Mammary epithelial cell (primary cell): Measurements from ENCODE around the gene SMARCB1.

Experiments used
- EZH2 ChIP-seq: IDR thresholded peaks from 2 replicates; pipeline ENCODE4 v1.6.1; 2012; ENCODE audit warnings: low read length, inconsistent platforms, borderline replicate concordance
- TF ChIP-seq, protein P1 (sequence below), 2 donors: IDR thresholded peaks in 1 of 2; conservative IDR thresholded peaks in 1 of 2; 2 replicates each; pipeline ENCODE4 v1.5.1; 2011 to 2012; ENCODE audit warnings: inconsistent platforms in 2 of 2, low read length in 2 of 2, mild to moderate bottlenecking in 2 of 2, control low read depth in 1 of 2, low read depth in 1 of 2; ENCODE audit not compliant: insufficient read depth in 1 of 2; ENCODE audit errors: extremely low read depth in 1 of 2

DNA sequence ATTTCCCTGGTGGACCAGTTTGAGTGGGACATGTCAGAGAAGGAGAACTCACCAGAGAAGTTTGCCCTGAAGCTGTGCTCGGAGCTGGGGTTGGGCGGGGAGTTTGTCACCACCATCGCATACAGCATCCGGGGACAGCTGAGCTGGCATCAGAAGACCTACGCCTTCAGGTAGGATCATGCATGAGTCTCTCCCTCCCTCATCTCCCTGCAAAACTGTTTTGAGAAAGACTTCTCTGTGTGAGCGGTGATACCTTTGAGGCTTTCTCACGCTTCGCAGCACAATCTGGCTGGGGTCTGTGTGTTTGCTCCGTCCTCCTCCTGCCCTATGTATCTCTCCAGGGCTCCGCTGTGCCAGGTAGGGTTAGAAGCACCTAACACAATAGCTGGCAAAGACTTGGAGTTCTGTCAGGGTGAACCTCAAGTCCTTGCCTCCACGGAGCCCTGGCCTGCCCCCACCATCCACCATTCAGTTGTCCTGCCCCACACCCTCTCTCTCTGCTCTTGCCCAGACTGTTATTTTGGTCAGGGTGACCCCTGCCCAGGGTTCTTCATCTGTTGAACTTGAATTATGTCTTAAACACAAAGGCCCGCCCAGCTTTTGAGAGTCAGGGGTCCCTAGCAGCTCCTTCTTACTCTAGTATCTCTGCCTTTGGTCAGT is 38.6 kb downstream of the SMARCB1 start:
- TF ChIP-seq, protein P1, sequence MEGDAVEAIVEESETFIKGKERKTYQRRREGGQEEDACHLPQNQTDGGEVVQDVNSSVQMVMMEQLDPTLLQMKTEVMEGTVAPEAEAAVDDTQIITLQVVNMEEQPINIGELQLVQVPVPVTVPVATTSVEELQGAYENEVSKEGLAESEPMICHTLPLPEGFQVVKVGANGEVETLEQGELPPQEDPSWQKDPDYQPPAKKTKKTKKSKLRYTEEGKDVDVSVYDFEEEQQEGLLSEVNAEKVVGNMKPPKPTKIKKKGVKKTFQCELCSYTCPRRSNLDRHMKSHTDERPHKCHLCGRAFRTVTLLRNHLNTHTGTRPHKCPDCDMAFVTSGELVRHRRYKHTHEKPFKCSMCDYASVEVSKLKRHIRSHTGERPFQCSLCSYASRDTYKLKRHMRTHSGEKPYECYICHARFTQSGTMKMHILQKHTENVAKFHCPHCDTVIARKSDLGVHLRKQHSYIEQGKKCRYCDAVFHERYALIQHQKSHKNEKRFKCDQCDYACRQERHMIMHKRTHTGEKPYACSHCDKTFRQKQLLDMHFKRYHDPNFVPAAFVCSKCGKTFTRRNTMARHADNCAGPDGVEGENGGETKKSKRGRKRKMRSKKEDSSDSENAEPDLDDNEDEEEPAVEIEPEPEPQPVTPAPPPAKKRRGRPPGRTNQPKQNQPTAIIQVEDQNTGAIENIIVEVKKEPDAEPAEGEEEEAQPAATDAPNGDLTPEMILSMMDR (conservative IDR thresholded peaks at IDR 0.05 in 1 of 2, IDR thresholded peaks at IDR 0.05 in 1 of 2; ENCODE audit: extremely low read depth in 1 of 2, insufficient read depth in 1 of 2, low read depth in 1 of 2, low read length in 2 of 2): no peak
- TF ChIP-seq EZH2: no peak
